RWPE1 (cell line): Measurements from ENCODE around the gene ACTL8.

Experiments used
- CTCF ChIA-PET: fragments of 350-600 bp; sonication (Branson Sonifier 250); formaldehyde crosslinking; extraction: SDS; loops from one replicate; lab custom pipeline; 2021; lab: Yijun Ruan, JAX
- POLR2A ChIA-PET: fragments of 400-600 bp; formaldehyde crosslinking; extraction: SDS; loops from one replicate; lab custom pipeline; 2020; ENCODE audit warnings: antibody characterized with exemption; ENCODE audit not compliant: low non-redundant PET; lab: Yijun Ruan, JAX
- DNase-seq: peaks from one replicate; pipeline ENCODE4 v3.0.0; 2012; ENCODE audit warnings: low spot score
- H3K27ac ChIP-seq: fragments of 450-650 bp; 2 replicates; pipeline ENCODE4 v1.5.1; 2017
- CTCF ChIP-seq: fragments of 450-650 bp; conservative IDR thresholded peaks from 2 replicates; pipeline ENCODE4 v1.5.1; 2017; ENCODE audit warnings: low read depth, mild to moderate bottlenecking

The ACTL8 gene

GRCh38 chr1:17826165-17826488, 71.0 kb downstream of the ACTL8 start:
- no peak overlapping the region for H3K27ac ChIP-seq
- TF ChIP-seq CTCF, result no peak
- peak; percentile 26 for DNase-seq
- POLR2A ChIA-PET, result no interaction called here
- CTCF ChIA-PET, result interaction anchor here (0.7 to 1.6 kb wide), 3 partner anchors 104 to 189 kb away, joined by 3 to 9 read pairs (median 4); no protein-coding TSS in a partner anchor

GRCh38 chr1:17828991-17829390, 73.9 kb downstream of the ACTL8 start:
- CTCF ChIA-PET, result interaction anchor here (0.6 kb wide), 1 partner anchor 24 kb away, joined by 3 read pairs; no protein-coding TSS in a partner anchor
- DNase-seq, result no peak
- no peak for TF ChIP-seq CTCF
- no peak overlapping the region for H3K27ac ChIP-seq
- POLR2A ChIA-PET, result no interaction called here

GRCh38 chr1:17829579-17829978, 74.4 kb downstream of the ACTL8 start:
- no peak for DNase-seq
- TF ChIP-seq CTCF, result no peak
- POLR2A ChIA-PET, result no interaction called here
- no peak overlapping the region for H3K27ac ChIP-seq
- CTCF ChIA-PET, result no interaction called here

DNA sequence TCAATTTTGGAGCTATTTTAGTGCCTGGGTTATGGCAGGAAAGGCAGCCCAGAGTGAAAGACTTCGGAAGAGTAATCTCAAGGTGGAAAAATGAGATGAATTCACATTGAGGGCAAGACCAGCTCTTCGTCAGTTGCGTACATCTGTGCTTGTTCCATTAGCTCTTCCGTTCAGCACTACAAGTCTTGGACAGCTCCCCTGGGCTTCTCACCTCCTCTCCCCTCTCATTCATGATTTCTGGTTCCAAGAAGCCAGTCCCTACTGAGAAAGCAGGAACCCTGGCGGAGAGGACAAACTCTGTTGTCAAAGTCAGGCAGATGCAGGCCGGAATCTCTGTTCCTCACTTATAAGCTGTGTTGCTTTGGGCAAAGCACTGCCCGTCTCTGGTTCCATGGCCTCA, 76.5 kb downstream of the ACTL8 start:
- no peak for TF ChIP-seq CTCF
- ChIA-PET CTCF (no interaction called here), POLR2A (no interaction called here)
- peak; percentile 36 for DNase-seq
- H3K27ac ChIP-seq, result no peak overlapping the region

DNA sequence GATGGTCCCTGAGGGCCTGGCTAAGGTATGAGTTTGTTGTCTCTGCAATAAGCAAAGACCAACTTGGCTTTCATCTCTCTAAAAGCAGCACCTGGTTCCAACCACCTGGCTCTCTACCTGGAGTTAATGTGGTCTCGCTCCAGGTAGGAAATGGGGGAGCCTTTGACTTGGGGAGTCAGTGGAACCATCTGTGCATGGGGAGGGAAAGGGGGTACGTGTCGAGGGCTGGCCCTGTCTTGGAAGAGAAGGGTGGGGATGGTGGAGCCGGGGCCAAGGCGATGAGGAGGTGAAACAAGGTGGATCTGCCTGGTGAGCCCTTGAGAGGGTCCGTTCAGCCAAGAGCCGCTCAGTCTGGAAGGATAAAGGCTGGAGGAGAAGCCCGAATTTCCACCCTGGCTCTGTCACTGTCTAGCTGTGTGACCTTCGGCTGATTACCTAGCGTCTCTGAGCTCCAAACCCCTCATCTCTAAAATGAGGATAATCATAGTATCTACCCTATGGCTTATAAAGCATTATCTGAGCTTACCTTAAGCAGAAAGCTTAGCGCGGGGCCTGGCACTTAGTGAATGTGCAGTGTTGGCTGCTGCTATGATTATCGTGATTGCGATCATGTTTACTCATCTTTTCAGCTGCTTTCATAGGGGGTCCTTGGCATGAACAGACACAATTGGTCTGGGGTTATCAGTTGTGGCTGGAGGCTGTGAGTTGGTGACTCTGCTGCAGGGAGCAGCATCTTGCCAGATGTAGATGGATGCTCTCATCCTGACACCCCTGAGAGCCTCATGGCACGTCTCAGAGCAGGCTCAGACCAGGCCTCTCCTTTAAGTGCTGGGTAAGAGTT, 78.7 kb downstream of the ACTL8 start:
- no peak overlapping the region for H3K27ac ChIP-seq
- DNase-seq, result no peak
- ChIA-PET POLR2A (no interaction called here), CTCF (no interaction called here)
- TF ChIP-seq CTCF, result no peak

- TF ChIP-seq CTCF, result no peak
- POLR2A ChIA-PET, result no interaction called here
- H3K27ac ChIP-seq, result no peak overlapping the region
- CTCF ChIA-PET, result no interaction called here
- DNase-seq, result no peak
Observed at GRCh38 chr1:17834561-17835100, 79.5 kb downstream of the ACTL8 start.
